ENCODE measurements around the gene AR.

DNA sequence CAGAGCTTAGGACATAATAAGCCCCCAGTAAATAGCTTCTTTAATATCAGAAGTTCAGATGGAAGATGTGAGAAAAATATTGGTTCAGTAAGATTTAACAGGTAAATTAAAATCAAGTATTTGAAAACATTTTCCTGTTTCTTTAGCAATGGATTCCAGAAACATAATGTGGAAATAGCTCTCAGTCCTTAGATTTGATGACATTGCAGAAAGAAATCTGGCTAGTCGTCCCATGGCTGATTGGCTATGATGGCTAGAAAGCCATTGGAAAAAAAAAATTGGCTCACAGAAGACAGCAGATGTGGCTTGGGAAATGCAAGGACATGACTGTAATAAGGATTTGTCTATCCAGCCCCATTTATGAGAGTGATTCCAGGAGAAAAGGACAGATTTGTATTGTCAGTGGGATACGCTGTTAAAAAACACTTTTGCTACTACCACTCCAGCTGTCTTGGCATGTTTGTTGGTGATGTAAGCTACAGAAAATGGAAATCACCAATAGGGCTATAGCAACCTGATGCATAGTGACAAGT, 78.3 kb downstream of the AR start:
- TF ChIP-seq TEAD4 (IDR thresholded peaks at IDR 0.05), result no peak
- no peak for TF ChIP-seq EGR1 (IDR thresholded peaks at IDR 0.05)
- no peak for TF ChIP-seq EP300 (IDR thresholded peaks at IDR 0.05; ENCODE audit: borderline replicate concordance)
- no peak for TF ChIP-seq CEBPB (IDR thresholded peaks at IDR 0.05)
- TF ChIP-seq, protein P1, sequence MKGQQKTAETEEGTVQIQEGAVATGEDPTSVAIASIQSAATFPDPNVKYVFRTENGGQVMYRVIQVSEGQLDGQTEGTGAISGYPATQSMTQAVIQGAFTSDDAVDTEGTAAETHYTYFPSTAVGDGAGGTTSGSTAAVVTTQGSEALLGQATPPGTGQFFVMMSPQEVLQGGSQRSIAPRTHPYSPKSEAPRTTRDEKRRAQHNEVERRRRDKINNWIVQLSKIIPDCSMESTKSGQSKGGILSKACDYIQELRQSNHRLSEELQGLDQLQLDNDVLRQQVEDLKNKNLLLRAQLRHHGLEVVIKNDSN (IDR thresholded peaks at IDR 0.05), result no peak
- no peak for TF ChIP-seq TAF1 (IDR thresholded peaks at IDR 0.05; ENCODE audit: low read depth)
- TF ChIP-seq RAD21 (IDR thresholded peaks at IDR 0.05; ENCODE audit: low read depth), result no peak
- TF ChIP-seq YY1 (IDR thresholded peaks at IDR 0.05; ENCODE audit: low read depth), result no peak
- TF ChIP-seq TCF12 (IDR thresholded peaks at IDR 0.05; ENCODE audit: low read depth), result no peak
